ENCODE measurements around the gene HMGN2. TPM values are rescaled to one million over a fixed set of nuclear protein-coding genes. Genes with fewer than 3 reads are reported as not detected.

Gene HMGN2
- total and polyA plus RNA-seq, 2 experiments from 2014 or later = 330 to 1,122 TPM

GRCh38 chr1:26483980-26484379 is 11.7 kb downstream of the HMGN2 start:
- Histone ChIP-seq H3K27me3 (ENCODE audit: insufficient read depth) (no peaks in the 10 kb centered on the region), H2AFZ (no peak overlapping the region), H3K4me2 (no peak overlapping the region), H3K27ac (ENCODE audit: low read depth) (no peak overlapping the region), H3K36me3 (ENCODE audit: insufficient read depth) (peaks cover 4% of the 10 kb centered on the region; the same call in 1 of the 2 replicates), H3K9me2 (ENCODE audit: insufficient read depth) (no peaks in the 10 kb centered on the region), H3K4me1 (ENCODE audit: insufficient read depth) (no peaks in the 10 kb centered on the region), H3K4me3 (no peak overlapping the region), H4K20me1 (replicated peaks; ENCODE audit: insufficient read depth) (no peaks in the 10 kb centered on the region; the same call in 1 of the 2 replicates), H3K79me2 (replicated peaks; ENCODE audit: insufficient read depth) (no peaks in the 10 kb centered on the region), H3F3A (replicated peaks; ENCODE audit: low read depth) (0 out of 2 replicates have a peak, but pooled peaks cover 3% of the 10 kb centered on the region)
- Mint-ChIP-seq H3K27ac (no peak overlapping the region), H3K36me3 (ENCODE audit: low read depth) (peaks cover 7% of the 10 kb centered on the region; the same call in 2 of the 3 replicates), H3K4me3 (no peak overlapping the region; the same call in 2 of the 3 replicates), H3K27me3 (ENCODE audit: insufficient read depth, low read depth, poor library complexity) (peaks cover 7% of the 10 kb centered on the region), H3K4me1 (peaks cover 3% of the 10 kb centered on the region; the same call in 1 of the 3 replicates), H3K9me3 (no peaks in the 10 kb centered on the region)
- TF ChIP-seq REST (IDR thresholded peaks at IDR 0.05; ENCODE audit: unreplicated experiment) = no peak
- DNase-seq (ENCODE audit: low spot score) = no peak
- no peak for ATAC-seq

GRCh38 chr1:26490155-26490554 is 17.9 kb downstream of the HMGN2 start:
- no peak overlapping the region for H3K4me2 ChIP-seq
- H3K36me3 ChIP-seq (ENCODE audit: insufficient read depth) = no peaks in the 10 kb centered on the region
- no peaks in the 10 kb centered on the region for H3K27me3 ChIP-seq (ENCODE audit: insufficient read depth)
- no peaks in the 10 kb centered on the region for H3K36me3 Mint-ChIP-seq (ENCODE audit: low read depth)
- H3K79me2 ChIP-seq (replicated peaks; ENCODE audit: insufficient read depth) = no peaks in the 10 kb centered on the region
- H3K4me1 ChIP-seq (ENCODE audit: insufficient read depth) = no peaks in the 10 kb centered on the region
- no peak overlapping the region for H3K4me3 ChIP-seq
- H3F3A ChIP-seq (replicated peaks; ENCODE audit: low read depth) = no peaks in the 10 kb centered on the region
- no peak for DNase-seq (ENCODE audit: low spot score)
- TF ChIP-seq EZH2phosphoT487 (IDR thresholded peaks at IDR 0.05; ENCODE audit: unreplicated experiment) = no peak
- no peak for TF ChIP-seq ZNF462 (CRISPR knock-in tag; IDR thresholded peaks at IDR 0.05)
- no peaks in the 10 kb centered on the region for H3K9me3 Mint-ChIP-seq
- no peaks in the 10 kb centered on the region for H4K20me1 ChIP-seq (replicated peaks; ENCODE audit: insufficient read depth)
- H3K9me2 ChIP-seq (ENCODE audit: insufficient read depth) = no peaks in the 10 kb centered on the region
- ATAC-seq = no peak
- H3K4me3 Mint-ChIP-seq = no peak overlapping the region
- H3K27me3 Mint-ChIP-seq (ENCODE audit: insufficient read depth, low read depth, poor library complexity) = peaks cover 4% of the 10 kb centered on the region
- no peak overlapping the region for H3K27ac ChIP-seq (ENCODE audit: low read depth)
- no peak overlapping the region for H2AFZ ChIP-seq
- H3K27ac Mint-ChIP-seq = no peak overlapping the region
- H3K4me1 Mint-ChIP-seq = no peaks in the 10 kb centered on the region; the same call in 2 of the 3 replicates
